GM18498 (cell line): ENCODE results near the gene NKX6-1.

Experiments
- ATAC-seq: cut with Tn5 transposase; IDR thresholded peaks from one replicate; pipeline ENCODE4 v1.9.1; 2021; ENCODE audit warnings: mild to moderate bottlenecking, moderate library complexity; ENCODE audit not compliant: unreplicated experiment

NKX6-1 gene

DNA sequence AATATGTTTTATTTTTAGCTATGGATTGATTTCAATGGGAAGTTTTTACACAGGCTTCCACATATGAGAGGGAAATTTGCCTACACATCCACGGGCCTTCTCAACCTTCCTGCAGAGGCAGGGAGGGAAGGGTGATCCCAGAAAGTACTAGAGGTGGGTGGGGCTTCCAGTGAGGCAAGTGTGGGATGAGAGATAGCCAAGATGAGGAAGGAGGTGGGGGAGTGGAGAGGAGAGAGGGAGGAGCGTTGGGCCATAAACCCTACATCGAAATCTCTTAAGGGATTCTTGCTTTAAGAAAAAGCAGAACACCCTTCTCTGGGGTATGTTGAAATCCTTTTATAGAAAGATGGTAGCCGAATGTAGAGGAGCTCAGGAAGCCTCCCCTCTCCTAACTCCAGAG, 19.0 kb downstream of the NKX6-1 start:
- no peak for ATAC-seq

DNA sequence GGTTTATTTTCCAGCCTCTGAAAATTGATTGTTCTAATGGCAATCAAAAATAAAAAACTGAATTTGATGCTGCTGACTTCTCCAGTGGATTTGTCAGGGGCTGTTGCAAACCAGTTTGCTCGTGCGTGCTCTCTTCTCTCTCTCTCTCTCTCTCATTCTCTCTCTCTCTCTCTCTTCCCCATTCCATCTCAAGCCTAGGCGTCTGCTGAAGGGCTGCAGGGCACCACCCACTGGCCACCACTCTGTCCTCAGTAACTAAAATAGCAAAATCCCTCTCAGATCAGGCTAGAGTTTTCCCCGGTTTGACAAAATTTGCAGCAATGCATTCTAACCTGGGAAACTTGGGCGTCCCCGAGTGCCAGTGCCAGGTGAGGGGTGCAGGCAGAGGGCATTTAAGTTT, 19.4 kb downstream of the NKX6-1 start:
- no peak for ATAC-seq

DNA sequence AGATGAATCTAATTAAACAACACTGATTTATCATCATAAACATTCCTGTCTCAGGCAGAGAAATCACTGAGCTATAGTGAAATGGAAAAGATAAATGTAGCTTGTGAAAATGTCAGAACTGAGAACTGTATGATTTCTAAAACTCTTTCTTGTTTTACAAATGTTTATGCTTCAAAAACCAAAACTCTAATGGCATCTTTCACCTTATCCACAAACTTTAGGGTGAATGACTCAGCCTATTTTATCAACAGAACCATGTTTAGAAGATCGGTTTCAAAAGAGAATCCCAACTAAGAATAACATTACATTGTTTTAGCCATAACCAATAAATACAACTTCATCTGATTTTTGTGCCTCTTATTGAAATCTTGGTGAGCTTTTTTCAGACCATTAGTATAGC, 21.4 kb downstream of the NKX6-1 start:
- no peak for ATAC-seq

DNA sequence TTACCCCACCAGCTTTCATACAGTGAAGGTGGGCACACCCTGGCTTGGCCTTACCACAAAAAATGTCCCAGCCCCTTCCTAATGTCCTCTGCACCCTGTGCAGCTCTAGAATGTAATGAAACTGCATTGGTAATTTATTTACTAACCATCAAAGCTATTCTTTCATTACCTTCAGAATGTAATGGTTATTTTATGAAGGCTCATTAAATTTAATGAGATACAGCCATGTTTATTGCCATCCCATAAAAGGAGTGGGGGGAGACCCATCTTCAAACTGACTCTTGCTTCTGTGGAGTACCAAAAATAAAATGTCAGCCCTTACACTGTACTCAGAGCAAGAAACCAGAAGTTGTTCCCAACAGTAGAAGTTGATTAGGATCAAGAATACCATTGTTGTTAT, 25.0 kb downstream of the NKX6-1 start:
- no peak for ATAC-seq

DNA sequence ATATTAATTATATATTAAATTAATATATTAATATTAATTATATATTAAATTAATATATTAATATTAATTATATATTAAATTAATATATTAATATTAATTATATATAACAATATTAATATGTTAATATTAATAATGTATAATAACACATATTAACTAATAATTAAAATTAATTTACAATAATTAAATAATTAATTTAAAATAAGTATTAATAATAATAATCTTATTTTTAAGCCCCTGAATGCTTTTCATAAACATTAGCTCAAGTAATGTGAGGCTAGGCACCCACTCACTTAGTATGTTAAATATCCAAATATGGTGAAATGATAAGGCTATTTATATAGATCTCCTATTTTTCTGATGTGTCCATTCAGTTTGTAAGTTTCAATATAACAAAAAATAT, 26.9 kb downstream of the NKX6-1 start:
- no peak for ATAC-seq

DNA sequence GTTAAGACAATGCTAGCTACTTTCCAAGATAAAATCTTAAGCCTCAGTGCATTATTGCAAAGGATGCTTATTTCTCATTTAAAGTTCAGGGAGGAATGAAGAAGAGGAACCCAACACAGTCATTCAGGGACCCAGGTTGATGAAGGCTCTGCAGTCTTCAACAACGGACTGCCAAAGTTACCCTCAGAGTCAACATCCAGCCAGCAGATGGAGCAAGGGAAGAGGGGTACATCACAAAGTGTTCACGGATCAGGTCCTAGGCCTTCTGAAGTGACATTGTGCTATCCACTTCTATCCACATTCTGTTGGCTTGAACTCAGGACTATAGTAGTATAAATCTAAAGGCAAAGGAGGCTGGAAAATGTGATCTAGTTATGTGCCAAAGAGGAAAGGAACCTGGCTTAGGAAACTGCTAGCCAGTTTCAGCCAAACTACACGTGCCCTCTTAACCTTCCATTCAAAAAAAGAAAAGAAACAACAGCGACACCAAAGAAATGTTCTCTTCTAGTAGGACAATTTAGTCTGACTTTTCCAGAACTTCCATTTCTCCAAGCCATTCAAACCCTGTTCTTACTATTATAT, 28.8 kb downstream of the NKX6-1 start:
- no peak for ATAC-seq

DNA sequence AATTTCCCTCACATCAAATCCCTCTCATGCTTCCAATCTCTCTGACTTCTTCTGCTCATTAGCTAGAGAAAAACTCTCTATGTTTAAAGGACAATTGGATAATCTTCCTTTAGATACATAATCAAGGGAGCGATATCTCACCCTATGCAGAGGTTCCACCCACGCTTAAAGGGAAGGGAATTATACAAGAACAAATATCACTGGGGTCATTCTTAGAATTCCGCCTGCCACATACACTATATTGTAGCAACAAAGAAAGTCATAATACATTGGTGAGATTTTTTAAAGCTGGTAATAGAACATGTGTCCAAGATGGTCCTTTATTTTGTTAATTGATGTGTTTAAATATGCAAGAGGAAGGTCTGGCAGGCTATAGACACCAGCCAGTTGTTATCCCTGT, 31.5 kb downstream of the NKX6-1 start:
- no peak for ATAC-seq

DNA sequence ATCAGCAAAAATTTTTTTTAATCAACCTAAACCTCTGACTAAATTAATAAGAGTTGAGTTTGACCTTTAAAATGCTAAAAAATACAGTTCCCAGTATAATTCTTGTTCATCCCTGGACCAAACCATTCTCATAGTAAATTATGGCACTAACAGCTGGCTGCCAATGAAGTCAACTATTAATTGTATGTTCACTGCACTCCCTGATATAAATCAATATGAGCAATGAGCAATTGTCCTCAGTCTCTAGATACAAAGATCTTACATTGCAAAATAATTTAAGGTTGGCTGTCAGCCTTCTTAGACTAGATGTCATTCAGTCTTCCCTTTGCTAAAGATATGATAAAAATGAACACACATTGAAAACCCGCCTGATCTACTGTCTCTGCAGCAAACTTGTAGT, 39.3 kb downstream of the NKX6-1 start:
- ATAC-seq: no peak

DNA sequence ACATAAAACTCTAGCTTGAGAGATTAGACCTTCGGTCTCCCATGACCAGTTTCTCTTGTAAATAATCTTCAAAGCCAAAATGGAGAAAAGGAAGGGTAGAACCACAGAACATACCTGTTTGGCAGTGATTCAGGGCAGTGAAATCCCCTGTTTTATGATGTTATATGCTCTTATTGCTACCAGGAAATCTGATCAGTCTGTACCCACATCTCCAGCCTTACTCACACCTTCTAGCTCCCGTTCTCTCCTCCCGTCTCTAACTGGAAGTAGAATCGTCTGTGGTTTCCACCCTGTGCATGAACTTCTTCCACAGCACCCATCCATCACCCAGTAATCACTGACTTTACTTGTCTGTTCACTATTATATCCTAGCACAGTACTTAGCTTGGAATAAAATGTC, 42.9 kb downstream of the NKX6-1 start:
- no peak for ATAC-seq

DNA sequence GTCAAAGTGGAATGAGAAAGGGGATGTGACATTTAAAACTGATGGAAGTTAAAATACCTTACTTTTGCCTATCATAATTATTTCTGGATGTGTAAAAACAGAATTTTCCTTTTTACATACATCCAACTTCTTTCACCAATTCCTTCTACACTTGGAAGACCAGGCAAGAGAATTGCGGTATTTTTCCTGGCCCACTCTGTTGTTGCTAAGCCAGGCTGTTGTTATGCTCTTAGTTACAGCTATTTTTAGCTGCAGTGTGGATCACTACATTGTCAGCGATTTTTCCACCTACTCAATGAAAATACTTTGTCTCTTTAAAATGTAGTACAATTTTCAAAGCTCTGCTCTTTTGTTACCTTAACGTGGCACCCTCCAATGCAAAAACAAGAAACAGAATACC, 43.4 kb downstream of the NKX6-1 start:
- no peak for ATAC-seq

DNA sequence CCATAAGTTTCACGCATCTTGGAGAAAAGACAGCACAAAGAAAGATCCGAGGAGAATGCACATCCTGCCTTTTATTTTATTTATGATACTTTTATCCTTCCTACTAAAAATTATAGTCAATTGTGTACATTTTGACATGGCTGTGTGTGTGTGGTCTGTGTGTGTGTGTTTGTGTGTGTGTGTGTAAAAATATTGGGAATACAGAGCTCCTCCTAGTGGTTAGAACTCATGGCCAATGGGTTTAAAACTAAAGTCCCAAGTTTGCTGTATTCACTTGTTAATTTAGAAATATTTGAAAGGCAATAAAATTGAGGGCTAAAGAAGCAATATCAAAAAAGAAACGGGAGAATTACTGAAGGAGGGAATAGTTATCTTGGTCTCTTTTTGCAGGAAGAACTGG, 47.5 kb downstream of the NKX6-1 start:
- ATAC-seq: no peak

DNA sequence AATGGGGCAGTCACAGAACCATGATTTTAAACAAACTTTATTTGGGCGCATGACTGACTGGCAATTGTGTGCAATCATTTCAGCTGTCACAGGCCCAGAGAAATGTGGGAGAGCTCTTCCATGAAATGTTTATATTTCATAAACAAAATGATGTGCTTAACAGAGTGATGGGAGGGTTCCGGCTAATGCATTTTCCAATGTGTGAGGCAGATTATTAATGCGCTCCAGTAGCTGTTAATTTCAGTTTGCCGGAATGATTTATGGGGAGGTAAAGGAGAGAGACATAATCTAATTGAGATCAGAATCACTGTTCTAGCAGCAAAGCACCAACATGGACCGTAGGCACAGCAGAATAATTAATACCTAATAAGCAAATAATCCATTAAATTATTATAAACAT, 55.6 kb downstream of the NKX6-1 start:
- ATAC-seq: no peak

DNA sequence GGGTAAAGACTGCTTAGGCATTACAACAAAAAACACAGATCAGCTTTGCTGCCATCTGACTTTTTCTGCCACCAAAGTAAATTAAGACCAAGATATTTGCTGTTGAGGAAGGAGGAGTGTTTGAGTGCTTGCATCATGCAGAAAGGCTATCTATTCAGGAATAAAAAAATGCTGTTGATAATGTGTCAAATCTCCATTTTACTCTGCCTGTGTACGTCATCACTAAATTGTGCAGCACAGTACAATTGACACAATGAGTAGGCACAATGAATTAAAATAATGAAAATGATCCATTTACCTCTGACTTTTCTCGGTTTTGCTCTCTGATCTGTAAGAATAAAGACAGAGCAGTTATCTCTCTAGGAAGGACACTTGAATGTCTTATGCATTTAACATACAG, 56.3 kb downstream of the NKX6-1 start:
- ATAC-seq: no peak
